GM19035 (cell line): ENCODE data around the gene SCNM1.
A peak's percentile ranks its signal among the peaks of the same experiment; 100 is the strongest.

ENCODE experiments used
- ATAC-seq: cut with Tn5 transposase; IDR thresholded peaks from one replicate; pipeline ENCODE4 v1.9.1; 2021; ENCODE audit not compliant: unreplicated experiment

Gene SCNM1

DNA sequence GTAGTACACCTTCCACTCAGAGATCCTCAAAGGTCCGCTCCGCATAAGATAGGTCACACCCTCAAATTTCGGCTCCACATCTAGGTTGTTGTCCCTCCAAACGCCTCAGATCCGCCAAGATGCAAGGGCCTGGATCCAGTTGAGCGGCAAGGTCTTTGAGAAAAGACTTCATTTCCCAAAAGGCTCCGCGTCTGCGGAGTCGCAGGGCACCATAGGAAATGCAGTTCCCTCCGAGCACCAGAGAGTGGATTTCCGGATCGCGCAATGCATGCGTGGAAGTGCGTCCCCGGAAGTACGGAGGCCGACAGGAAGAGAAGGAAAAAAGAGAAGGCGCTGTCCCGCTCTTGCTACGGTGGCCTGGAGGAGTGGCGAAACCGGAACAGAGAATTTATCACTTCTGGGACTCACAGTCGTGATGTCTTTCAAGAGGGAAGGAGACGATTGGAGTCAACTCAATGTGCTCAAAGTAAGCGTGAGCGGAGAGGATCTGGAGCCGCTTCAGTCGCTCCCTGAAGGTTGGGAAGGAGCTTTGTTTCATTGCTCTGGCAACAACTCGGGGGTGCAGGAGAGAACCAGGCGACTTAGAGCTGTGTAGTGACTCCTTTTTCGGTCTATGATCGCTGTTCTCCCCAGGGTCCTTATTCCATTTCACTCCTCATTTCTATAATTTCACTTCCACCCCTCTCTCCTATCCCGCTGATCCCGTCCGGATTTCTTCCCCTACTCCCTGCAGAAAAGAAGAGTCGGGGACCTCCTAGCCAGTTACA, at the start of gene SCNM1, which contains the start of gene LYSMD1:
TSS of gene SCNM1 (plus strand) at position 407 of the 767 bp plus-strand sequence. CDS start at position 416, 9 bp downstream.
TSS of gene LYSMD1 (minus strand) at position 165 of the 767 bp plus-strand sequence. CDS start 644 bp downstream, outside the sequence.
- ATAC-seq: peak; percentile 90

GRCh38 chr1:151124763-151125403, 41.1 kb upstream of the SCNM1 start:
- ATAC-seq: no peak

GRCh38 chr1:151128800-151129199, 37.1 kb upstream of the SCNM1 start:
- no peak for ATAC-seq

DNA sequence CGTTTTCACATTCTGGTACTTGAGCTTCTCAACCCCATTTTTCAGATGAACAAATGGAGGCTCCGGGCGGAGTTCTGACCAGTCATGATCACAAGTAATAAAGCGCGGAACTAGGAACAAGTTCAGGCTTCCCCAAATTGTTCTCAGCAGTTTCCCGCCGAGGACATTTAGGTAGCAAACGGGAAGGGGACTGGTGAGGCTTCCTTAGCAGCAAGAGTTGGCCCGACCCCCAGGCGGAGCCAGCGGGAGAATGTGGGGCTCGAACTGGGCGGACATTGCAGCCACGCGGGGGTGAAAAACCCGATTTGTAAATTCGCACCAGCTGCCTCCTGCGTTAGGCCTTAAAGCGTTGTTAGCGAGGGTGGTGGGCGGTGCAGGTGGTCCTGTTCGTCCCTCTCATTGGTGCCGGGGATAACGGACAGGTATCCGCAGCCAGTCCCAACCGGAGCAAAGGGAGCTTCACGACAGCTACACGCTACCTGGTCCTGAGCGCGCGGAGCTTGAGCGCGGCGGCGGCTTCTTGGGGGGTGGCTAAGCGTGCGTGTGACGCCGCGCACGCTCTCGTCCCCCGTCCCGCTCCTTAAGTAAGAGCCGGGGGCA, 34.9 kb upstream of the SCNM1 start:
- ATAC-seq: no peak

DNA sequence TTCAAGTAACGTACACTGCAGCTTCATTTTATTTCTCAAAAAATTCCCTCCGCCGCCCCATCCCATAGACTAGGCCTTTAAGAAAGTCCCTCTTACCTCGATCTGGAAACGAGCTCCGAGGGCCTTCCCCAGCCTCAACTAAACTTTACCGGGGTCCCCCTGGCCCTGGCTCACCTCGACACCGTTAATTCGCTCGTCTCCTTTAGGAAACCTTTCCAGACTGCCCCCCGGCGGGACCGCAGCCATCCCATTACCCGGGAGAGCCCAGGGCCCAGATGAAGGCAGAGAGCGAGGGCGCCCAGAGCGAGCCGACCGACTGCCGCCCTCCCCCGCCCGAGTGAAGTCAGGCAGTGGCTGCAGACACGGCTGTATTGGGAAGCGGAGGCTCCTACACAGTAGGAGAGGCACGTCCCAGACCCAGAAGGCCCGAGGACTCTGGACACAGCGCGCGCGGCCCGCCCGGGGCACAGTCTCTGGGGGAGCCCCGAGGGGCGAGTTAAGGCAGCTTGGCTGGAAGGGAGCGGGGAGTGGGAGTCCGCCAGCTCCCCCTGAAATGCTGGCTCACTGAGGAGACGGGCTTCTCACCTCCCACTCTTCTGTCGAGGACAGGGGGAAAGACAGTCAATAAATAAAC, 34.1 kb upstream of the SCNM1 start:
- no peak for ATAC-seq

DNA sequence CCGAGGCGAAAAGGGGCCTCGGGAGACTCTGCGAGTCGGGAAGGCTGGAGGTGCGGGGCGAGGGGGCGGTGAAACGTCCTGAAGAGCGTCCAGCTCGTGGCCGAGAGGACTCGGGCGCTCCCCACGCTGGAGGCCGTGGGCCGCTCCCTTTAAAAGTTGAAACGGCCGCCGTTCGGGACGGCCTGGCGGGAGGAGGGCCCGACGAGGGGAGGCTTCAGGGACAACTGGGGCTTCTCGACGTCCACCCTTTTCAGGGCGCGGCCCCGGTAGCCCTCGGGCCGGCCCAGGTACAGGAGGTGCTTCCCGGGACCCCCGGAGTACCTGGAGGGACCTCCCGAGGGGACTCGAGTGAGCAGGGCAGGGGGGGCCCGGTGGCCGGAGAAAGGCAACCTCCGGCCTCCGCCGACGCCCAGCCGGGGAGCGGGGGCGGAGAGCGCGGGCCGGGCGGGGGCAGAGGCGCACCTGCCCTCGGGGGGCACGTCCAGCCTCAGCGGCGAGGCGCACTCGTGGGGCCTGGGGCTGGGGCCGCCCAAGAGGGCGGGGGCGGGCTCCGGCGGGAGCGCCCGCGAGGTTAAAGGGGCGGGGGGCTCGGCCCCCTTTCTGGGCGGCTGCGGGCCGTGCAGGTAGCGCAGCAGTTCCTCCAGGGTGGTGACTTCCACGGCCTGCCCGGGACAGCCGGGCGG, 33.5 kb upstream of the SCNM1 start:
- no peak for ATAC-seq

DNA sequence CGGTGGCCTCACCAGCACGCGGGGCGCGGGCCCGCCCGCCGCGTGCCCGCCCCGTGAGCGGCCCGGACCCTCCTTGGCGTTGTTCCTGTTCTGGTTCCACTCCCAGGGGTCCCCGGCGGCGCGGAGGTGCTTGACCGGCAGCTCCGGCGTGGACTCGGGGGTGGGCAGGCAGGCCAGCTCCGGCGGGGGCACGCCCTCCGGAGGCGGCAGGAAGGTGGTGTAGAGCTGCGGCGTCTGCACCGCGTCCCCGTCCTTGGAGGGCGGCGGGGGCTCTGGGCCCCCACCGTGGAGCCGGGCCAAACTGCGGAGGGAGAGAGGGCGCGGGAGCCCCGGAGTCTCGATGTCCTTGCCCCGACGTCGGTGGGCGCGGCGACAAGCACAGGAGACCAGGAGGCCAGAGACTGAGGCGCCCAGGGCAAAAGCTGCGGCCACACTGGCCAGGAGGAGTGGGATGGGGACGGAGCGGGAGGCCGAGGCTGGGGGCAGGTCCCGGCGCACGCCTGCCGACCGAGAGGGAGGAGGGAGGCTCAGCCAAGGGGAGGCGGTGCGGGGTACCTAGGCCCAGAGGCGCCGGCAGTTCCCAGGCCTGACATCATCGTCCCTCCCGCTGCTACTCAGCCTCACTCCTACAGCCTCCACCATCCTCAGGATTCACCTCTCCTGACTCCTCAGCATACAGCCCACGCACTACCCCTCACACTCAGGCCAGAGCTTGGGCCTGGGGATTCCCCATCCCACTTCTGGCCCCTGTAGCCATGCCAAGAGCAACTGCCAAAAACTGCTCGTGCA, 32.7 kb upstream of the SCNM1 start:
- no peak for ATAC-seq

DNA sequence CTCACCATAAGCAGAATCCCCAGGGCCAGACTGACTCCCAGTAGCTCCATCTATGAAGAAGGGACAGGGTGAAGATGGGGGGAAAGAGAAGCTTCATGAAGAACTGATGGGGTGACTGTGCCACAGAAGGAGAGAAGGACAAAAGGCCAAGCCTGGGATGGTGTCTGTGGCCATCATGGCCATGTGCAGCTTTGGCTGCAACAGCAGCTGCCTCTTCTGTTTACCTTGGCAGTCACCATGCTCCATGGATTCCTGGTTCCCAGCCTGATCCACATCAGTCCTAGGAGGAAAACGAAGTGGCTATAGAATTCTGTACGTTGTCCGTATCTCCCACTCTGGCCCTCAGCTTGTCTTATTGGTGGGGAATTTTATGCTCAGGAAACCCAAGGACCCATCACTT, 31.5 kb upstream of the SCNM1 start:
- ATAC-seq: no peak

DNA sequence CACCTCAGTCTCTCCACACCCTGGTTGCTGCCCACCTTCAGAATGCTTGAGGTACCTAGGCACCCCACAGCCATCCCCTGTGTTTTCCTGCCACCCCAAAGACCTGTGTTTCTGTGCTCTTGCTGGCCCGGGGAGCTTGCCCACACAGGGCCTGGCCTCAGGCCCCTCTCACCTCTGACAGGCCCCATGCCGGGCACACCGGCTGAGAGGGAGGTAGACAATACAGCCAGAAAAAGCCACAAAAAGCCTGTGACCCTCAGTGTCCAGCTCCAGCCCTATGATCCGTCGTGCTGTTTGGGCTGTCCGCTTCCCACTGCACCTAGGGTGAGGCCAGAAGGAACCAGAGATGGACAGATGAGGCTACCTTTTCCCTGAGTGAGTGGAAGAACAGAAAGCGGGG, 31.0 kb upstream of the SCNM1 start:
- ATAC-seq: no peak

DNA sequence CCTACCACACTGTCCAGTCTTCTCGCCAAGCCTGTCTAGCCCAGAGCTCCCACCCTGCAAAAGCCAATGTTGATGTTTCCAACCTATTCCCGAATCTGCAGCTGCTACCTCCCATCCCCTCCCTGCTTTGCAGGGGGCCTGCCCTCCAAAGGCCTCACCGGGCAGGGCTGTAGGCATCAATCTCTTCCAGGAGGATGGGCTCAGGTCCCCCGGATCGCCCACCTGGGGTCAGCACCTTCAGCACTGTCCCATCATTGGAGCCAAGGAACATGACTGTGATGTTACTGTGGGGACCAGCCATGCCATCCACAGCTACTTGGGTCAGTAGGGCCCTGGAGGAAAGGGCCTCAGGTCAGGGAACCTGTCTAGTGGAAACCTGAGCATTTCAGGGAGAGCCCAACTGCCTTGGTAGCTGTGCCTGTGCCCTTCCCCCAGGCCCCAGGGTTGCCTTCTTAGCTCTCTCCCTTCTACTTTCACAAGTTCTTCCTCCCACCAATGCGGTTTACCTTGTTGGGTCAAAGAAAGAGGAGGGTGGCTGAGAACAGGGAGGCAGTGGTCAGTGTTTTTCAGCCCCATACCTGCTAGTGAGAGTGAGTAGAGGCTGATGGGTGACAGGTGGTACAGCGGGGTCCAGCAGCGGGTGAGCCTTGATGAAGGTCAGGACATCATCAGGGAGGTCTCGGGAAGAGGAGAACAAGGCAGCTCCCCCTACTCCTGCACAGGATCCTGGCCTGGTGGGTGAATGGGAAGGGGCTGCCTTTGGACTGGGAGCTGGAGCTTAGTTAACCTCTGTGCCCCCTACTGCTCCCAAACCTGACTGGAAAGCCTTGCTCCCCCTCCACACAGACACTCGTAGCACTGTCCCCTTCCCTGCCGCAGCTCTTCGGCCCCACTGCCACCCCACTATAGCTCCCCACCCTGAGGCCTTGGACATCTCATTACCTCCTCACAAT, 30.2 kb upstream of the SCNM1 start:
- no peak for ATAC-seq

DNA sequence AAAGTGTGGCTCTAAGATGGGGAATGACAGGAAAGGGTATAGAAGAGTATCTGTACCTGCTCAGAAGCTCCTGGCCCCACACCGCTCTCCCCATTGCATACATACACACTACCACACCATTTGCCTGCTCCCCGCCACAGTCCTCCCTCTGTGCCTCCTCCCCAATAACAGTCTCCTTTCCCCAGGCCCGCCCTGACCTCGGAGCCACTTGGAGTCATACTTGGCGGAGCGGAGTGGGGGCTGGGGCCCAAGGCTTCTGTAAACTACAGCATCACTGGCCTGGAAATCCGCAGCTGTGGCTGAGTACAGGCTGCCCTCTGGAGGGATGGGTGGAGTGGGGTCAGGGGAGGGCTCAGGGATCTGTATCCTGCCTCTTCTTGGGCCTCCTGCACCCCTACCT, 28.2 kb upstream of the SCNM1 start:
- ATAC-seq: no peak

- ATAC-seq: no peak
Observed at GRCh38 chr1:151142411-151143056, 23.4 kb upstream of the SCNM1 start.

DNA sequence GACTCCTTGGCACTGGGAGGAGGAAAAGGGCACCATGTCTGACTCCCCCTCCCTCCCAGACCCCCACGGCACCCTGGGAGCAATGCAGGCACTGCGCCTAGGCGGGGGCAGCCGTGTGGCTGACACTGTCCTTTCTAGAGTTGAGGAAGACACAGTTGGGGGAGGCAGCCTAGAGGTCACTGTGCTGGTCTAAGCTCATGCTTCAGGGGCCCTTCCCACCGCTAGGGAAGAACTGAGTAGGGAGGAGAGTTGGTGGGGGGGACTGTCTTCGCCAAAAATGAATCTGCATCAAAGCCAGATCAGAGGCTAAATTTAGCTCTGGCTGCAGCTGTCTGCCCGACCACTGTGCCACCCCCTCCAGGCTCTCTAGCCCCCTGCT, 22.9 kb upstream of the SCNM1 start:
- ATAC-seq: no peak

- no peak for ATAC-seq
Observed at GRCh38 chr1:151143986-151144385, 22.0 kb upstream of the SCNM1 start.

DNA sequence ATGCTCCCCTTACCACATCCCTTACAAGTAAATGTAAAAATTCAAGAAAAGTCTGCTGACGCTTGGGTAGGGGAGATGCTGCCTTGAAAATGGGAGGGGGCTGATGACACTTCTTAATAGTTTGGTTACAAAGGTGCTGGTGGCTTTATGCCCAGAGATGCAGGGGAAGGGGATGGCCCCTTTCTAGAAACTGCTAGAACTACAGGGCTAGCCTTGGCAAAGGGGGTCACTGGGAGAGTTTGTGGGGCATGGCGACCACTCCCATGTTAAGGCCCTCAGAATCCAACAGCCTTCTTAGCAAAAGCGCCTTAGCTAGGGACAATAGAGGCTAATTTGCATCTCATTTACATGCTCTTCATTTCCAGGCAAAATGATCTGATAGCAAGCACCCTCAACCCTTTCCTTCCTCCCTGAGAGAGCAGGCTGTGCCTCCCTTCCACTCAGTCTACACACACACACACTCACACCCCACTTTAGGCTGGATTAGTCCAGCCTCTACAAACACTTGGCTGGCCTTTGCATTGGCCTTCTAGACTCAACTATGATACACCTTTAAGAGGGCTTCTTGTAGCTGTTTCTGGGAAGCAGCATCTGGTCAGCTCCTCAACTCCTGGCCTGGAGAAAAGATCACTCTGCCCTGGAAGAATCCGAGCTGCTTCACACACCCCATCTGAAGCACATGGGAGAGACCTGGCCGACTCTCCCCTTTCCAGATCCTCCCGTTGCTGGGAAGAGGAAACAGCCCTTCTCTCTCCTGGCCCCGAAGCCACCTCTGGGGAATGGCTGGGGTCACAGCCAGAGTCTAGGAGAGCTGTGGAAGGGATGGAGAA, 21.3 kb upstream of the SCNM1 start:
- ATAC-seq: no peak

GRCh38 chr1:151145304-151146071, 20.5 kb upstream of the SCNM1 start:
- ATAC-seq: no peak

- peak; percentile 8 for ATAC-seq
Observed at GRCh38 chr1:151146072-151146411, 19.9 kb upstream of the SCNM1 start.
